Prostate gland (tissue), 2 donors: ENCODE results near the gene RYR2.

Experiments used
- POLR2A ChIP-seq: fragments of 450-650 bp; IDR thresholded peaks from one replicate; pipeline ENCODE4 v1.6.1; 2016; ENCODE audit warnings: antibody characterized with exemption, mild to moderate bottlenecking
- TF ChIP-seq, protein P1 (sequence below), 4 experiments: fragments of 200-600 bp in 2 of 4; fragments of 450-650 bp in 2 of 4; sonication (generic) in 2 of 4; IDR thresholded peaks; 1 replicate in 3 of 4; 2 replicates in 1 of 4; pipeline ENCODE4 v1.5.1; 2016 to 2019; ENCODE audit warnings: antibody characterized with exemption in 4 of 4, mild to moderate bottlenecking in 2 of 4, moderate library complexity in 2 of 4

DNA sequence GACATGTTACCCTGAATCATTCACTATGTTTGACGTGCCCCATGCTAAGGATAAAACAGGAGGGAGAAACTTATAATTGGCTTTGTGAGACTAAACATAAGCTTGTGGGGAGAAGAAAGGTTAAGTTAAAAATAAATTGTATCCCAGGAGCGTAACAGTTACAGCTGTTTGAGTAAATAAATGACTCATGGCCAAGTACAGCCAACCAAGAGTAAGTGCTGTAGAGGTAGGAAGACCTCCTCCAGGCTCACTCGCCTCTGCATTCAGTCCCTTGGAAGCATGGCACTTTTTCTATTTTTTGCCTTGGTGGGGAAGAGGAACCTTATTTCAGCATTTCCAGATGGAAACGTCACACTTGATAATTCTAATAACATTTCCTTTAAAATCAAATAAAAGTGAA, 732.3 kb downstream of the RYR2 start:
- TF ChIP-seq POLR2A, result no peak
- TF ChIP-seq, protein P1, sequence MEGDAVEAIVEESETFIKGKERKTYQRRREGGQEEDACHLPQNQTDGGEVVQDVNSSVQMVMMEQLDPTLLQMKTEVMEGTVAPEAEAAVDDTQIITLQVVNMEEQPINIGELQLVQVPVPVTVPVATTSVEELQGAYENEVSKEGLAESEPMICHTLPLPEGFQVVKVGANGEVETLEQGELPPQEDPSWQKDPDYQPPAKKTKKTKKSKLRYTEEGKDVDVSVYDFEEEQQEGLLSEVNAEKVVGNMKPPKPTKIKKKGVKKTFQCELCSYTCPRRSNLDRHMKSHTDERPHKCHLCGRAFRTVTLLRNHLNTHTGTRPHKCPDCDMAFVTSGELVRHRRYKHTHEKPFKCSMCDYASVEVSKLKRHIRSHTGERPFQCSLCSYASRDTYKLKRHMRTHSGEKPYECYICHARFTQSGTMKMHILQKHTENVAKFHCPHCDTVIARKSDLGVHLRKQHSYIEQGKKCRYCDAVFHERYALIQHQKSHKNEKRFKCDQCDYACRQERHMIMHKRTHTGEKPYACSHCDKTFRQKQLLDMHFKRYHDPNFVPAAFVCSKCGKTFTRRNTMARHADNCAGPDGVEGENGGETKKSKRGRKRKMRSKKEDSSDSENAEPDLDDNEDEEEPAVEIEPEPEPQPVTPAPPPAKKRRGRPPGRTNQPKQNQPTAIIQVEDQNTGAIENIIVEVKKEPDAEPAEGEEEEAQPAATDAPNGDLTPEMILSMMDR (IDR thresholded peaks at IDR 0.05), result no peak
